HEK293T (cell line): ENCODE measurements around the gene TTLL4.

Source experiments
- FOXA1 ChIP-seq: fragments of 450-650 bp; IDR thresholded peaks from 2 replicates; pipeline ENCODE4 v1.6.1; 2016; ENCODE audit warnings: mild to moderate bottlenecking
- FOXK2 ChIP-seq: fragments of 450-650 bp; IDR thresholded peaks from 2 replicates; pipeline ENCODE4 v1.6.1; 2016; ENCODE audit warnings: mild to moderate bottlenecking
- FOXM1 ChIP-seq: fragments of 450-650 bp; IDR thresholded peaks from 2 replicates; pipeline ENCODE4 v1.6.1; 2017; ENCODE audit warnings: mild to moderate bottlenecking, borderline replicate concordance
- HDGF ChIP-seq: fragments of 450-650 bp; IDR thresholded peaks from 2 replicates; pipeline ENCODE4 v1.6.1; 2017; ENCODE audit warnings: antibody characterized with exemption, borderline replicate concordance
- L3MBTL2 ChIP-seq: fragments of 450-650 bp; conservative IDR thresholded peaks from 2 replicates; pipeline ENCODE4 v1.6.1; 2016; ENCODE audit warnings: mild to moderate bottlenecking

DNA sequence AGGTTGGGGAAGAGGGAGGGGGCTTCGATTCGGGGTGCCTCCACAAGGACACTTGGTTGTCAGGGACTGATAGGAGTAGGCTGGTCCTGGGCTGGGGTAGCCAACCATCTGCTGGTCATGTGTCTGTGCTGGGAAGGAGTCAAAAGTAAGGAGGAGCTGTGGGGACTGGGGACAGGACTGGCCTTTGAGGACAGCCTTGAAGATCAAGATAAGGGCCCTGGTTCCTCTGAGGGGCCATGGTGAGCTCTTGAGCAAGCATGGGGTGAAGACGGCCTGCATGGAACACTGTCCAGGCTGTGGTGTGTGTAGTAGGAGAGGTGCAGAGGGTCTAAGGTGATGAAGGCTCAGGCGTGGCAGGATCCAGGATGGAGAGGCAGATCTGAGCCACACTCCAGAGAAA lies 73.1 kb downstream of the TTLL4 start:
- no peak for TF ChIP-seq L3MBTL2
- TF ChIP-seq FOXM1, result no peak
- no peak for TF ChIP-seq FOXK2
- no peak for TF ChIP-seq HDGF
- no peak for TF ChIP-seq FOXA1
